A172 (cell line): Measurements from ENCODE around the gene HS3ST6. TPM values are rescaled to one million over a fixed set of nuclear protein-coding genes. Genes with fewer than 3 reads are reported as not detected.
"Not testable (repeated sequence)": the region's sequence is repeated elsewhere in the genome, so short reads cannot be mapped to it uniquely, and the experiment has no call there.

ENCODE experiments used
- DNase-seq: peaks from one replicate; pipeline ENCODE4 v3.0.0-alpha.2; 2015; ENCODE audit warnings: low spot score
- total RNA-seq: library from RNA; depleted of rRNA; stranded (reverse); fragments of >200 nt; shearing (Covaris generic); gene quantifications from 2 replicates; pipeline ENCODE4 v1.2.3, GENCODE V29; 2014

HS3ST6 gene
- total RNA-seq, 1 experiment from 2014 or later, result not detected

- DNase-seq, result no peak
Measured at GRCh38 chr16:1926271-1926670, 8.1 kb upstream of the HS3ST6 start.

GRCh38 chr16:1924095-1924494 is 5.9 kb upstream of the HS3ST6 start:
- DNase-seq, result no peak

GRCh38 chr16:1923299-1924034 is 5.3 kb upstream of the HS3ST6 start:
- DNase-seq, result peak; percentile 92

- no peak for DNase-seq
Measured at GRCh38 chr16:1922357-1922756, 4.1 kb upstream of the HS3ST6 start.

GRCh38 chr16:1920727-1921171 is 2.5 kb upstream of the HS3ST6 start:
- peak; percentile 49 for DNase-seq

GRCh38 chr16:1920122-1920521 is 1.9 kb upstream of the HS3ST6 start:
- not testable (repeated sequence) for DNase-seq

- DNase-seq, result no peak
Measured at GRCh38 chr16:1919327-1919998, 1.2 kb upstream of the HS3ST6 start.

GRCh38 chr16:1917665-1918350 is 407 bp downstream of the HS3ST6 start:
- no peak for DNase-seq

- no peak for DNase-seq
Measured at GRCh38 chr16:1917056-1917664, 1.1 kb downstream of the HS3ST6 start.

- DNase-seq, result no peak
Measured at GRCh38 chr16:1916640-1916990, 1.6 kb downstream of the HS3ST6 start.

- DNase-seq, result no peak
Measured at GRCh38 chr16:1915732-1916639, 2.2 kb downstream of the HS3ST6 start.

GRCh38 chr16:1914988-1915387 is 3.2 kb downstream of the HS3ST6 start:
- DNase-seq, result no peak

GRCh38 chr16:1914084-1914608 is 4.1 kb downstream of the HS3ST6 start:
- DNase-seq, result no peak

GRCh38 chr16:1913327-1914083 is 4.7 kb downstream of the HS3ST6 start:
- DNase-seq, result no peak

GRCh38 chr16:1912215-1912543 is 6.0 kb downstream of the HS3ST6 start:
- no peak for DNase-seq

- no peak for DNase-seq
Measured at GRCh38 chr16:1911467-1912214, 6.6 kb downstream of the HS3ST6 start.

- DNase-seq, result no peak
Measured at GRCh38 chr16:1909561-1910231, 8.5 kb downstream of the HS3ST6 start.

- DNase-seq, result no peak
Measured at GRCh38 chr16:1908983-1909382, 9.2 kb downstream of the HS3ST6 start.

- no peak for DNase-seq
Measured at GRCh38 chr16:1908184-1908583, 10.0 kb downstream of the HS3ST6 start.
